Nephron progenitor cell (in vitro differentiated cells): ENCODE data around the gene ADGRB2.

Experiments
- DNase-seq: peaks from one replicate; pipeline ENCODE4 v3.0.0; 2021
- H3K27ac Mint-ChIP-seq: 2 replicates; pipeline ENCODE4 v1.8.0; 2021; ENCODE audit warnings: mild to moderate bottlenecking, moderate library complexity, mixed read lengths
- H3K27me3 Mint-ChIP-seq: 2 replicates; pipeline ENCODE4 v1.8.0; 2021; ENCODE audit warnings: mild to moderate bottlenecking, low read depth, mixed read lengths; ENCODE audit not compliant: poor library complexity
- H3K36me3 Mint-ChIP-seq: 2 replicates; pipeline ENCODE4 v1.8.0; 2021; ENCODE audit warnings: low read depth, mixed read lengths
- H3K4me1 Mint-ChIP-seq: 2 replicates; pipeline ENCODE4 v1.8.0; 2021; ENCODE audit warnings: mixed read lengths
- H3K4me3 Mint-ChIP-seq: 2 replicates; pipeline ENCODE4 v1.8.0; 2021; ENCODE audit warnings: mild to moderate bottlenecking, moderate library complexity, mixed read lengths
- H3K9me3 Mint-ChIP-seq: 2 replicates; pipeline ENCODE4 v1.8.0; 2021; ENCODE audit warnings: mild to moderate bottlenecking, moderate library complexity, mixed read lengths
- CTCF ChIP-seq: fragments of 200-600 bp; sonication (generic); IDR thresholded peaks from 2 replicates; pipeline ENCODE4 v1.5.0; 2021; ENCODE audit warnings: antibody characterized with exemption

ADGRB2 gene

GRCh38 chr1:31758823-31759222, 5.3 kb downstream of the ADGRB2 start:
- no peak for TF ChIP-seq CTCF
- Mint-ChIP-seq H3K27me3 (peaks cover 24% of the 10 kb centered on the region), H3K36me3 (no peaks in the 10 kb centered on the region), H3K9me3 (no peaks in the 10 kb centered on the region), H3K27ac (no peak overlapping the region), H3K4me1 (peaks cover 61% of the 10 kb centered on the region), H3K4me3 (no peak overlapping the region)
- DNase-seq, result no peak

GRCh38 chr1:31757989-31758388, 6.2 kb downstream of the ADGRB2 start:
- no peak for TF ChIP-seq CTCF
- peaks cover 17% of the 10 kb centered on the region for H3K27me3 Mint-ChIP-seq
- H3K4me1 Mint-ChIP-seq, result peaks cover 61% of the 10 kb centered on the region

GRCh38 chr1:31757204-31757679, 6.9 kb downstream of the ADGRB2 start:
- TF ChIP-seq CTCF, result no peak
- Mint-ChIP-seq H3K36me3 (no peaks in the 10 kb centered on the region), H3K9me3 (no peaks in the 10 kb centered on the region), H3K4me1 (peaks cover 65% of the 10 kb centered on the region), H3K27me3 (peaks cover 13% of the 10 kb centered on the region), H3K27ac (no peak overlapping the region), H3K4me3 (no peak overlapping the region)
- no peak for DNase-seq

More at GRCh38 chr1:31757989-31758388, 6.2 kb downstream of the ADGRB2 start:
- H3K4me3 Mint-ChIP-seq, result no peak overlapping the region
- no peaks in the 10 kb centered on the region for H3K9me3 Mint-ChIP-seq
- H3K27ac Mint-ChIP-seq, result no peak overlapping the region
- no peaks in the 10 kb centered on the region for H3K36me3 Mint-ChIP-seq
- no peak for DNase-seq

- no peaks in the 10 kb centered on the region for H3K9me3 Mint-ChIP-seq
- peaks cover 65% of the 10 kb centered on the region for H3K4me1 Mint-ChIP-seq
- DNase-seq, result no peak
- H3K4me3 Mint-ChIP-seq, result no peak overlapping the region
- no peaks in the 10 kb centered on the region for H3K36me3 Mint-ChIP-seq
- TF ChIP-seq CTCF, result no peak
- H3K27ac Mint-ChIP-seq, result no peak overlapping the region
- peaks cover 6% of the 10 kb centered on the region for H3K27me3 Mint-ChIP-seq
Observed at GRCh38 chr1:31756578-31756977, 7.6 kb downstream of the ADGRB2 start.

GRCh38 chr1:31755850-31756492, 8.2 kb downstream of the ADGRB2 start:
- TF ChIP-seq CTCF, result no peak
- no peak overlapping the region for H3K27ac Mint-ChIP-seq
- no peak for DNase-seq
- H3K4me3 Mint-ChIP-seq, result no peak overlapping the region
- H3K9me3 Mint-ChIP-seq, result no peaks in the 10 kb centered on the region
- no peaks in the 10 kb centered on the region for H3K36me3 Mint-ChIP-seq
- peaks cover 65% of the 10 kb centered on the region for H3K4me1 Mint-ChIP-seq
- H3K27me3 Mint-ChIP-seq, result peaks cover 3% of the 10 kb centered on the region

- H3K9me3 Mint-ChIP-seq, result no peaks in the 10 kb centered on the region
- no peak for TF ChIP-seq CTCF
- H3K27me3 Mint-ChIP-seq, result peaks cover 3% of the 10 kb centered on the region
- no peaks in the 10 kb centered on the region for H3K36me3 Mint-ChIP-seq
- no peak overlapping the region for H3K27ac Mint-ChIP-seq
- peaks cover 71% of the 10 kb centered on the region for H3K4me1 Mint-ChIP-seq
- H3K4me3 Mint-ChIP-seq, result no peak overlapping the region
- no peak for DNase-seq
Observed at GRCh38 chr1:31755197-31755611, 8.9 kb downstream of the ADGRB2 start.
